Thymus (tissue), 11 donors: Measurements from ENCODE around the gene DOCK4. TPM values are rescaled to one million over a fixed set of nuclear protein-coding genes. Genes with fewer than 3 reads are reported as not detected.

Source experiments
- DNase-seq, 9 donors: peaks; one replicate each; pipeline ENCODE4 v3.0.0-alpha.2; 2013; ENCODE audit warnings: low spot score in 9 of 9, low read depth in 6 of 9, missing footprints in 1 of 9
- H3K27ac ChIP-seq, 2 donors: one replicate each; pipeline ENCODE4 v1.5.1; 2013; ENCODE audit warnings: control low read depth in 1 of 2, low read depth in 1 of 2, low read length in 1 of 2, mild to moderate bottlenecking in 1 of 2, moderate library complexity in 1 of 2
- H3K27me3 ChIP-seq, 2 donors: one replicate each; pipeline ENCODE4 v1.5.1; 2013; ENCODE audit warnings: low read length in 1 of 2; ENCODE audit not compliant: control insufficient read depth in 2 of 2, insufficient read depth in 1 of 2
- H3K36me3 ChIP-seq, 2 donors: one replicate each; pipeline ENCODE4 v1.5.1; 2013; ENCODE audit warnings: low read length in 1 of 2, mild to moderate bottlenecking in 1 of 2, moderate library complexity in 1 of 2; ENCODE audit not compliant: control insufficient read depth in 2 of 2, insufficient read depth in 2 of 2
- H3K4me1 ChIP-seq, 2 donors: one replicate each; pipeline ENCODE4 v1.5.1; 2013; ENCODE audit warnings: low read length in 2 of 2; ENCODE audit not compliant: control insufficient read depth in 2 of 2, insufficient read depth in 2 of 2
- H3K4me3 ChIP-seq, 2 donors: one replicate each; pipeline ENCODE4 v1.5.1; 2013; ENCODE audit warnings: low read length in 2 of 2, control low read depth in 1 of 2, mild to moderate bottlenecking in 1 of 2
- H3K9me3 ChIP-seq, 2 donors: one replicate each; pipeline ENCODE4 v1.5.1; 2013; ENCODE audit warnings: low read length in 1 of 2, mild to moderate bottlenecking in 1 of 2; ENCODE audit not compliant: control insufficient read depth in 2 of 2, insufficient read depth in 1 of 2
- WGBS: extraction: QIAGEN DNeasy Blood & Tissue Kit; methylation state at CpG from one replicate; pipeline ENCODE4 v1.1.7; 2013; 5-methylcytosine and 5-hydroxymethylcytosine counted together
- polyA plus RNA-seq: library from polyadenylated mRNA; stranded (reverse); fragments of 200-250 nt; gene quantifications from one replicate; pipeline ENCODE4 v1.2.3, GENCODE V29; 2013
- total RNA-seq: library from RNA; stranded (reverse); fragments of 120-200 nt; gene quantifications from one replicate; pipeline ENCODE4 v1.2.4, GENCODE V29; 2013
- donor health status: healthy.

Gene DOCK4
- total and polyA plus RNA-seq, 2 donors = 3.5 to 4.7 TPM

DNA sequence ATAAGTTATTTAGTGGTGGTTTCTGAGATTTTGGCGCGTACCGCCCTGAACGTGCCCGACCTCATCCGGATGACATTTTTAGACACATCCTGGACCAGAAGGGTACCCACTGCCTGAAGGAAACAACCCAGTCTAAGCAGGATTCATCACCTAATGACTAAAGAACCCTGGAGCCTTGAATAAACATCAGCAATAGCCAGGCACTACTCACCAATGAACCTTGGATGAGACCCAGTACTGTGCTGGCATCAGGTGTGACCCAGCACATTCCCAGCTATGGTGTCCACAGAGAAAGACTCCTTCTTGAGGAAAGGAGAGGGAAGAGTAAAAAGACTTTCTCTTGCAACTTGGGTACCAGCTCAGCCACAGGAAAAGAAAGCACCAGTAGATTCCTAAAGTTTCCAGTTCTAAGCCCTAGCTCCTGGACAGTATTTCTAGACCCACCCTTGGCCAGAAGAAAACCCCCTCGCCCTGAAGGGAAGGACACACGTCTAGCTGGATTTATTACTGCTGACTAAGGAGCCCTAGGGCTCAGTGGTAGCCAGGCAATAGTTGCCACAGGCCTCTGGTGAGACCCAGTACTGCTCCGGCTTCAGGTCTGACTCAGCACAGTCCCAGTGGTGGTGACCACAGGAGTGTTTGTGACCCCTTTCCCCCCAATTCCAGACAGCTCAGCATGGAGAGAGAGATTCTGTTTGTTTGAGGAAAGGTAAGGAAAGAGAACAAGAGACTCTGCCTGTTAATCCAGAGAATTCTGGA, 32.8 kb upstream of the DOCK4 start:
- no peaks in the 10 kb centered on the region for H3K36me3 ChIP-seq
- no peak for DNase-seq
- WGBS = 98% methylated on average over 9 of the region's 9 CpGs
- H3K9me3 ChIP-seq = no peaks in the 10 kb centered on the region
- H3K4me1 ChIP-seq = no peaks in the 10 kb centered on the region
- no peaks in the 10 kb centered on the region for H3K27me3 ChIP-seq
- H3K4me3 ChIP-seq = no peak overlapping the region
- no peak overlapping the region for H3K27ac ChIP-seq

DNA sequence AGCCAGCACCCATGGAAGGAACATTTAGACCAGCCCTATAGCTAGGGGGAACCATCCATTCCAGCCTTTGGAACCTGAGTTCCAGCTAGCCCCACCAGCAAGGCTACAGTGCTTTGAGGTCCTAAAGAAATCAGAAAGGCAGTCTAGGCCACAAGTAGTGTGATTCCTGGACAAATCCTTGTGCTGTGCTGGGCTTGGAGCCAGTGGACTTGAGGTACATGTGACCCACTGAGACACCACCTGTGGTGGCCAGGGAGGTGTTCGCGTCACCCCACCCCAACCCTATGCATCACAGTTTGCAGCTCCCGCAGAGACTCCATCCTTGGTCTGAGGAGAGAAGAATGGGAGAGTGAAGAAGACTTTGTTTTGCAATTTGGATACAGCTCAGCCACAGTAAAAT, 32.1 kb upstream of the DOCK4 start:
- H3K9me3 ChIP-seq = no peaks in the 10 kb centered on the region
- no peaks in the 10 kb centered on the region for H3K36me3 ChIP-seq
- no peak overlapping the region for H3K27ac ChIP-seq
- no peaks in the 10 kb centered on the region for H3K27me3 ChIP-seq
- no peak overlapping the region for H3K4me3 ChIP-seq
- WGBS = 100% methylated on average over 3 of the region's 3 CpGs
- no peak for DNase-seq
- H3K4me1 ChIP-seq = no peaks in the 10 kb centered on the region

DNA sequence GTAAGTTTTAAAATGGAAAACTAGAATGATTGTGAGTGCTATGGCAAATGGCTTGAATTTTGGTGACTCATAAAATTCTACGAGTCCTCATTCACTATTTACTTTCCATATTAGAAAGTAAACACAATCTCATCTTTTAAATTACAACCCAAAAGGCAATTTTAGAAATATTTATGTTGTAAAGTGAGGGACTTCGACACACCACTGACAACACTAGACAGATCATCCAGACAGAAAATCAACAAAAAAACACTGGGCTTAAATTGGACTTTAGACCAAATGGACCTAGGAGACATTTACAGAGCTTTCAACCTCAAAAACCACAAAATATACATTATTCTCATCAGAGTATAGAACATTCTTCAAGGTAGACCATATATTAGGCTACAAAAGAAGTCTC, 30.4 kb upstream of the DOCK4 start:
- H3K4me1 ChIP-seq = no peaks in the 10 kb centered on the region

DNA sequence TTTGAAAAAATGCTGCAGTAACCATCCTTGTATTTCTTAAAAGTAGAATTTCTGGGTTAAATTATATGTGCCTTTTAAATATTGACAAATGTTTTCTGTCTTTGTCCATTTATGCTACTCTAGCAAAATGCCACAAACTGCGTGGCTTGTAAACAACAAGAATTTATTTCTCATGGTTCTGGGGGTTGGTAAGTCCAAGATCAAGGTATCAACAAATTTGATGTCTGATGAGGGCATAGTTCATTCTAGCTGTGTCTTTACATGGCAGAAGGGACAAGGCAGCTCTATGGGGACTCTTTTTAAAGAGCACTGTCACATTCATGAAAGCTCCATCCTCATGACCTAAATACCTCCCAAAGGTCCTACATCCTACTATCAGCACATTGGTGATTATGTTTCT, 27.9 kb upstream of the DOCK4 start:
- H3K4me1 ChIP-seq = no peaks in the 10 kb centered on the region
- 99% methylated on average over 1 of the region's 1 CpG for WGBS
- no peak for DNase-seq

More for the DNA sequence above, 30.4 kb upstream of the DOCK4 start:
- no peak for DNase-seq
- H3K4me3 ChIP-seq = no peak overlapping the region
- WGBS = 96% methylated on average over 2 of the region's 2 CpGs
- H3K27ac ChIP-seq = no peak overlapping the region
- no peaks in the 10 kb centered on the region for H3K9me3 ChIP-seq
- H3K27me3 ChIP-seq = no peaks in the 10 kb centered on the region
- H3K36me3 ChIP-seq = no peaks in the 10 kb centered on the region

DNA sequence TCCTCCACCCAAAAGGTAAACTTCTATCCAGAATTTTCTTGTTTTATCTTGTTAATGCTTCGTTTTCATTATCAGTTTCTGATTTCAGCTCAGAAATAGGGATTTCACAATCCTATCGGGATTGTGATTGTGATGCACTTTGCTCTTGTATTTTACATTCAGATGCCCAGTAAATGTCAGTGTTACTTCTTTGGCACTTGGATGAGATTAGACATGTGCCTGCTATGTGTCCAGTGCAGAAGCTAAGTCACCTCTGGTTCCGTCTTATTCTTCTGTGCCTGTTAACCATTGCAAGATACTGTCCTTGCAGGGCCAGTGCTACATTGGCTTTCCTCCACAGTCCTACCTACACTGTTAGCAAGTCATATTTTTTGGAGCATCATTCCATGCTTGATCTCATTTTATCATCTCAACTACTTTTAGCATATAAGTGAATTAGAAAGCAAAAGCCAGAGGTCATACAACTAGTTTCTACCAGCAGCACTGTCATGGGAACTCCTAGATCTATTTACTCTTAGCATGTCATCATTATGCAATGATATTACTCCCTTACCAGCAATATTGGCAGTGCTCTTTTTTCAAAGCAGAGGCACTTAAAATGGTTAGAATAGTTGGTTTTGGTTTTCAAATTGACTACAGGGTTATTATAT, 27.0 kb upstream of the DOCK4 start:
- WGBS = 96% methylated on average over 3 of the region's 3 CpGs
- DNase-seq = no peak
- Histone ChIP-seq H3K36me3 (no peaks in the 10 kb centered on the region), H3K27me3 (no peaks in the 10 kb centered on the region), H3K27ac (no peak overlapping the region), H3K4me3 (no peak overlapping the region), H3K9me3 (no peaks in the 10 kb centered on the region), H3K4me1 (no peaks in the 10 kb centered on the region)

More for the DNA sequence above, 27.9 kb upstream of the DOCK4 start:
- Histone ChIP-seq H3K27ac (no peak overlapping the region), H3K9me3 (no peaks in the 10 kb centered on the region), H3K4me3 (no peak overlapping the region), H3K27me3 (no peaks in the 10 kb centered on the region), H3K36me3 (no peaks in the 10 kb centered on the region)

DNA sequence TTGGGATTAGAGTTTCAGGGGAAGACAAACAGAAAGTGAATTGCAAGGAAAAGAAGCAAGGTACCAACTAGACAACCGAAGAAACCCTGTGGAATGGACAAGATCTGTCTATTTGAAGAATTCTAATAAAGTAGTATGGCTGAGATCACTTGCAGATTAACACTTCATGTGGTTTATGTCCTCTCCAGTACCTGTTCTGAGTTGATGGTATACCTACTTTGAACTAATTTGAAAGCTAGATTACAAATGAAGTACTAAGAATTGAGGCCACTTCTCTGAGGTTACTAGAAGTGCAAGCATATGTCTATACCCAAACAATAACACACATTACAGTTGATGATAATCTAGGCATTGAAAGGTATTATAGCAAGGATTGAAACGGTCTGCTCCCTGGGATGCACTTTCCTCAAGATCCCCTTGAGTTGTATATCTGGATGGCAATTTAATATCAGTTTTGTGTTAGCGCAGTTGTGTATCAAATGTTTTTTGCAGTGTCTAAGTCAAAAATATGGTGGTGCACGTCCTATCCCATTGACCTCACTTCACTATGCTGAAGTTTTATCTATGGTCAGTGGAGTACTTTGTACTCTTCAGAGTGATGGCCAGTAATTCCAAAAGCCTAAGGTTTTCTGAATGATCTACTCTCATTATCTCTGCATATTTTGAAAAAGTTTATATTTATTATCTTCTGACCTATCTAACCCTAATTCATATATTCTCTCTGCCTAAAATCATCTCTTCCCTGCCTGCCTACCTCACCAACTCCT, 26.2 kb upstream of the DOCK4 start:
- H3K27ac ChIP-seq = no peak overlapping the region
- WGBS = 84% methylated on average over 4 of the region's 4 CpGs

DNA sequence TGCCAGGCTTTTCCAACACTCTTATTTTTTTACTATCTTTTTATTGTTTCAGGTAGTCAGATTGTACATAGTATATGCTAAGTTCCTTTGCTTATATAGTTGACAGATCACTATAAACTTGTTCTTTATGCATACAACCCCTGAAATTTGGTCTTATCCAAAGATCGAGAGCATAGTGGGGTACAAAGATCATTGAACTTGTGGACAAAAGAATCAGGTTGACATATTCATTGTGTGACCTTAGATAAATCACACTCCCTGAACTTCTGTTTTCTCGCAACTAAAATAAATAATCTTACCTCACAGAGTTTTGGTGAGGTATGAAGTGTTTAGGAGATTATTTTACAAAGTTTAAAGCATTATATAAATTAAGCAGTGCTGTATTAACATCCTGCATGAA, 22.4 kb upstream of the DOCK4 start:
- DNase-seq = no peak
- Histone ChIP-seq H3K4me1 (no peaks in the 10 kb centered on the region), H3K36me3 (no peaks in the 10 kb centered on the region), H3K27ac (no peak overlapping the region), H3K9me3 (no peaks in the 10 kb centered on the region), H3K27me3 (no peaks in the 10 kb centered on the region), H3K4me3 (no peak overlapping the region)
- WGBS = 98% methylated on average over 2 of the region's 2 CpGs

More for the DNA sequence above, 26.2 kb upstream of the DOCK4 start:
- Histone ChIP-seq H3K36me3 (no peaks in the 10 kb centered on the region), H3K9me3 (no peaks in the 10 kb centered on the region), H3K4me3 (no peak overlapping the region), H3K4me1 (no peaks in the 10 kb centered on the region), H3K27me3 (no peaks in the 10 kb centered on the region)
- DNase-seq = no peak

DNA sequence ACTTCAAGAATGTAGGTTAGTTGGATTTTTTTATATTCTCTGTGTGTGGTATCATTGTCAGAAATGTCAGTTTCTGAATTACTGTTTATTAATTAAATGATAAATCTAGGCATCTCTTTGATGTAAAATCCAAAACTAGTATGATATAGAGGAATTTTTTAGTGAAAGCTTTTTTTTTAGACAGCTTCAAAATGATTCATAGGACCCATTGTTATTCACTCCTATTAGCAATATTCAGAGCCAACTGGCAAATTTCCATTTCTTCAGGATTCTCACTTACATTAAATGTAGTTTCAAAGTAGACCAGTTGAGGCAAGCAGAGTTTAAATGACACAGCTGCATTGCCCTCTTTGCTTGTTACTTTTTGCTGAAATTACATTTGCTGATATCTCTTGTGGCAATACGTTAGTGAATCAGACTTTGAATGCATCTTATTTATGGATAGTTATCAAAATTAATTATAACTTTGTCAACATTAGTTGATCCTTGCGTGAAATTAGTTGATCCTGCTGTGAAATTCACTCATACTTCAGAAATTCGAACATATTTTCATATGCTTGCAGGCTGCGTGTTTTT, 20.6 kb upstream of the DOCK4 start:
- no peak overlapping the region for H3K27ac ChIP-seq
- H3K4me1 ChIP-seq = no peaks in the 10 kb centered on the region
- H3K9me3 ChIP-seq = peaks cover 0 to 8% of the 10 kb centered on the region in 2 donors
- H3K36me3 ChIP-seq = no peaks in the 10 kb centered on the region
- H3K27me3 ChIP-seq = no peaks in the 10 kb centered on the region
- H3K4me3 ChIP-seq = no peak overlapping the region
- DNase-seq = peak in 1 of 9 donors; percentile 5
- WGBS = 97% methylated on average over 4 of the region's 4 CpGs

DNA sequence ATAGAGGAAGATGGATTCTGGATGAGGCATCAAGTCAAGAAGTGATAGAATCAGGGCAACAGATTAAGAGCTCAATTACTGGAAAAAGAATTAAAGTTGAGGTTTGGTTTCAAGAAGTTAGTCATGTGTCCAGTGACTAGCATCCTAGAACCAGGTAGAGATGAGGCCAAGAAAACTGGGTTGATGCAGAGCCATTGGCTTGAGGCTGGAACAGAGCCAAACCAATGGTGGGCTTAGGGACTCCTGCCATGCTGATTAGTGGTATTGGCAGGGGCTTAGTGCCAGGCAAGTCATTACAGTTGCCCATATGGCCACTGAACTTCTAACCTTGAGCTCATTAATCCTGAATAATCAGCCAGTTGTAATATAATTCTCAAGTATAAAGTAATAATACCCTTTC, 18.8 kb upstream of the DOCK4 start:
- Histone ChIP-seq H3K36me3 (no peaks in the 10 kb centered on the region), H3K9me3 (peaks cover 0 to 8% of the 10 kb centered on the region in 2 donors), H3K4me1 (no peaks in the 10 kb centered on the region), H3K27ac (no peak overlapping the region), H3K27me3 (no peaks in the 10 kb centered on the region), H3K4me3 (no peak overlapping the region)
- no peak for DNase-seq
